Neural progenitor cell (in vitro differentiated cells): ENCODE measurements around the gene LHFPL2. TPM values are rescaled to one million over a fixed set of nuclear protein-coding genes. Genes with fewer than 3 reads are reported as not detected.

ENCODE experiments used
- DNase-seq: peaks from one replicate; pipeline ENCODE4 v3.0.0-alpha.2; 2016; ENCODE audit warnings: low spot score
- H2AFZ ChIP-seq: fragments of 200-600 bp; sonication (generic); replicated peaks from 2 replicates; pipeline ENCODE4 v1.6.1; 2016; ENCODE audit warnings: antibody characterized with exemption
- H3F3A ChIP-seq: fragments of 200-600 bp; sonication (generic); 2 replicates; pipeline ENCODE4 v1.6.1; 2016; ENCODE audit warnings: antibody characterized with exemption, low read depth
- H3K27ac ChIP-seq: fragments of 200-600 bp; sonication (generic); 2 replicates; pipeline ENCODE4 v1.5.1; 2016; ENCODE audit warnings: mild to moderate bottlenecking
- H3K27me3 ChIP-seq: fragments of 200-600 bp; sonication (generic); 2 replicates; pipeline ENCODE4 v1.6.1; 2016; ENCODE audit warnings: mild to moderate bottlenecking, moderate library complexity
- H3K36me3 ChIP-seq: fragments of 200-600 bp; sonication (generic); 2 replicates; pipeline ENCODE4 v1.5.1; 2016
- H3K4me1 ChIP-seq: fragments of 200-600 bp; sonication (generic); 2 replicates; pipeline ENCODE4 v1.6.1; 2016; ENCODE audit warnings: mixed run types
- H3K4me2 ChIP-seq: fragments of 200-600 bp; sonication (generic); 2 replicates; pipeline ENCODE4 v1.6.1; 2016
- H3K4me3 ChIP-seq: fragments of 200-600 bp; sonication (generic); 2 replicates; pipeline ENCODE4 v1.5.1; 2016
- H3K79me2 ChIP-seq: fragments of 200-600 bp; sonication (generic); 2 replicates; pipeline ENCODE4 v1.6.1; 2016; ENCODE audit warnings: low read depth
- H3K9ac ChIP-seq: fragments of 200-600 bp; sonication (generic); 2 replicates; pipeline ENCODE4 v1.6.1; 2016
- H3K9me3 ChIP-seq: fragments of 200-600 bp; sonication (generic); 2 replicates; pipeline ENCODE4 v1.5.1; 2016; ENCODE audit warnings: low read depth
- H4K20me1 ChIP-seq: fragments of 200-600 bp; sonication (generic); 2 replicates; pipeline ENCODE4 v1.6.1; 2016; ENCODE audit warnings: low read depth
- H3K27ac Mint-ChIP-seq: 3 replicates; pipeline ENCODE4 v1.8.0; 2021; ENCODE audit warnings: mixed read lengths
- H3K27me3 Mint-ChIP-seq: 2 replicates; pipeline ENCODE4 v1.8.0; 2022; ENCODE audit warnings: low read depth, mild to moderate bottlenecking, inconsistent platforms, moderate library complexity, mixed read lengths; ENCODE audit not compliant: insufficient read depth
- H3K36me3 Mint-ChIP-seq: 3 replicates; pipeline ENCODE4 v1.8.0; 2021; ENCODE audit warnings: mixed read lengths
- H3K4me1 Mint-ChIP-seq: 3 replicates; pipeline ENCODE4 v1.8.0; 2021; ENCODE audit warnings: mixed read lengths
- H3K4me3 Mint-ChIP-seq: 3 replicates; pipeline ENCODE4 v1.8.0; 2021; ENCODE audit warnings: mild to moderate bottlenecking, moderate library complexity, mixed read lengths
- H3K9me3 Mint-ChIP-seq: 3 replicates; pipeline ENCODE4 v1.8.0; 2020; ENCODE audit warnings: mixed read lengths
- CTCF ChIP-seq: fragments of 200-600 bp; sonication (generic); IDR thresholded peaks from 2 replicates; pipeline ENCODE4 v1.5.1; 2017; ENCODE audit warnings: antibody characterized with exemption, mild to moderate bottlenecking
- EZH2 ChIP-seq: fragments of 200-600 bp; sonication (generic); IDR thresholded peaks from 2 replicates; pipeline ENCODE4 v1.6.1; 2017; ENCODE audit warnings: antibody characterized with exemption, mild to moderate bottlenecking, moderate library complexity
- EZH2phosphoT487 ChIP-seq: fragments of 200-600 bp; sonication (generic); IDR thresholded peaks from 2 replicates; pipeline ENCODE4 v1.6.1; 2017; ENCODE audit warnings: antibody characterized with exemption
- total RNA-seq: library from RNA; depleted of rRNA; stranded (reverse); fragments of >200 nt; gene quantifications from 2 replicates; pipeline ENCODE4 v1.2.3, GENCODE V29; 2015; ENCODE audit warnings: low replicate concordance

Gene LHFPL2
- total RNA-seq, 1 donor from 2014 or later = 21.1 TPM

GRCh38 chr5:78553580-78554353 is 94.8 kb downstream of the LHFPL2 start:
- Mint-ChIP-seq H3K27me3 (peaks cover 4% of the 10 kb centered on the region), H3K9me3 (peaks cover 13% of the 10 kb centered on the region), H3K4me1 (no peaks in the 10 kb centered on the region), H3K4me3 (no peak overlapping the region), H3K27ac (no peak overlapping the region), H3K36me3 (peaks cover 10% of the 10 kb centered on the region)
- Histone ChIP-seq H3K27ac (no peak overlapping the region), H3K79me2 (peaks cover 6% of the 10 kb centered on the region), H3K27me3 (no peaks in the 10 kb centered on the region), H3K9ac (no peak overlapping the region), H4K20me1 (peaks cover 5% of the 10 kb centered on the region), H3K9me3 (no peaks in the 10 kb centered on the region), H3F3A (no peaks in the 10 kb centered on the region), H3K4me3 (no peak overlapping the region), H3K36me3 (no peaks in the 10 kb centered on the region), H3K4me1 (no peaks in the 10 kb centered on the region), H2AFZ (no peak overlapping the region), H3K4me2 (no peak overlapping the region)
- DNase-seq = no peak
- no peak for TF ChIP-seq CTCF
- no peak for TF ChIP-seq EZH2phosphoT487
- no peak for TF ChIP-seq EZH2

GRCh38 chr5:78552729-78553342 is 95.7 kb downstream of the LHFPL2 start:
- no peak for DNase-seq
- Histone ChIP-seq H3K27me3 (no peaks in the 10 kb centered on the region), H3K4me2 (no peak overlapping the region), H3K79me2 (peaks cover 6% of the 10 kb centered on the region), H3K9me3 (no peaks in the 10 kb centered on the region), H3K9ac (no peak overlapping the region), H3K27ac (no peak overlapping the region), H3K4me1 (no peaks in the 10 kb centered on the region), H3K4me3 (no peak overlapping the region), H3F3A (no peaks in the 10 kb centered on the region), H4K20me1 (no peaks in the 10 kb centered on the region), H2AFZ (no peak overlapping the region), H3K36me3 (no peaks in the 10 kb centered on the region)
- H3K4me1 Mint-ChIP-seq = no peaks in the 10 kb centered on the region
- peaks cover 10% of the 10 kb centered on the region for H3K36me3 Mint-ChIP-seq
- peaks cover 4% of the 10 kb centered on the region for H3K27me3 Mint-ChIP-seq
- H3K4me3 Mint-ChIP-seq = no peak overlapping the region
- no peak overlapping the region for H3K27ac Mint-ChIP-seq
- TF ChIP-seq EZH2 (no peak), CTCF (no peak), EZH2phosphoT487 (no peak)
- H3K9me3 Mint-ChIP-seq = peaks cover 13% of the 10 kb centered on the region

- H2AFZ ChIP-seq = no peak overlapping the region
Observed at GRCh38 chr5:78550891-78551290, 97.7 kb downstream of the LHFPL2 start.

More at GRCh38 chr5:78550891-78551290, 97.7 kb downstream of the LHFPL2 start:
- Histone ChIP-seq H3K36me3 (no peaks in the 10 kb centered on the region), H3K4me3 (no peak overlapping the region), H3K4me2 (no peak overlapping the region), H3K9me3 (no peaks in the 10 kb centered on the region), H3K9ac (no peak overlapping the region), H3K4me1 (no peaks in the 10 kb centered on the region), H3K27ac (no peak overlapping the region), H3F3A (no peaks in the 10 kb centered on the region), H3K27me3 (no peaks in the 10 kb centered on the region), H3K79me2 (peaks cover 6% of the 10 kb centered on the region), H4K20me1 (no peaks in the 10 kb centered on the region)
- Mint-ChIP-seq H3K9me3 (peaks cover 13% of the 10 kb centered on the region), H3K36me3 (peaks cover 16% of the 10 kb centered on the region), H3K27me3 (peaks cover 4% of the 10 kb centered on the region), H3K4me1 (no peaks in the 10 kb centered on the region), H3K4me3 (no peak overlapping the region), H3K27ac (no peak overlapping the region)
- TF ChIP-seq CTCF (no peak), EZH2 (no peak), EZH2phosphoT487 (no peak)
- DNase-seq = no peak
